T47D (cell line): ENCODE results near the gene RHBDF2.
A peak's percentile ranks its signal among the peaks of the same experiment; 100 is the strongest.

ENCODE experiments used
- DNase-seq, 2 experiments: peaks; one replicate each; pipeline versions ENCODE4 v3.0.0 to v3.0.0-alpha.2; 2011 to 2012; ENCODE audit warnings: low read depth in 1 of 2, low spot score in 1 of 2
- JUND ChIP-seq: IDR thresholded peaks from 2 replicates; pipeline ENCODE4 v1.6.1; 2012; ENCODE audit warnings: low read depth
- in situ Hi-C: cut with HindIII; loops from 2 replicates; pipeline ENCODE4 v1.10.0; 2016; ENCODE audit warnings: low sequenced_read_pairs, low pct_unique_long_range_greater_than_20kb

Gene RHBDF2

DNA sequence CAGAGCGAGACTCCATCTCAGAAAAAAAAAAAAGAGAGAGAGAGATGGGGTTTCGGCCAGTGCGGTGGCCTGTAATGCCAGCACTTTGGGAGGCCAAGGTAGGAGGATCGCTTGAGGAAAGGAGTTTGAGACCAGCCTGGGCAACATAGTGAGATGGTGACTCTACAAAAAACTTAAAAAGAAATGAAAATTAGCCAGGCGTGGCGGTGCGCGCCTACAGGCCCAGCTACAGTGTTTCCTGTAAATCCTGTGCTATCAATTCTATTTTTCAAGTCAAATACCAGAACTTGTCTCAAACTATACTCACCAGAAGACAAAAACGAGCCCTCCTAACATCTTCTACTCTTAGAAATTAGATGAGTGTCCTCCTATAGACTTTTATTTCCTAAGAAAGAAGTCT is 67.5 kb downstream of the RHBDF2 start:
- in situ Hi-C loops, result no loop called here
- no peak for TF ChIP-seq JUND

GRCh38 chr17:76432712-76433336 is 68.4 kb downstream of the RHBDF2 start:
- in situ Hi-C loops, result no loop called here
- DNase-seq, result peak in 1 of 2 experiments; percentile 61
- TF ChIP-seq JUND, result no peak

More for the DNA sequence above, 67.5 kb downstream of the RHBDF2 start:
- no peak for DNase-seq

- TF ChIP-seq JUND, result no peak
- in situ Hi-C loops, result no loop called here
Measured at GRCh38 chr17:76432004-76432403, 69.2 kb downstream of the RHBDF2 start.

DNA sequence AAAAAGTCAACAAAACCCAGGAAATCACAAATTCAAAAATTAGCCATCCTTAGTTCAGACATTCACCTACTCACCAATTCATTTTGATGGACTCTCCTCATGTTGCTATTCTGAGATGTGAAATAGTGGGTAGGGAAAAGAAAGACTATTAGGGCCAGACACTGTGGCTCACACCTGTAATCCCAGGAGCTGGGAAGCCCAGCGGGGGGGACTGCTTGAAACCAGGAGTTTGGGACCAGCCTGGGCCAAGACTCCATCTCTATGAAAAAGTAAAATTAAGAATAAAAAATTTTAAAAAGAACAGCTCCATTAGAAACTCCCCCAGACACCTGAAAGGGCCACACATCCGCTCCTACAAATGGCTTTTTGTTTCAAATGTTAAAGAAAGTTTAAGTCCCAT is 69.7 kb downstream of the RHBDF2 start:
- in situ Hi-C loops, result no loop called here
- no peak for DNase-seq
- TF ChIP-seq JUND, result no peak

More at GRCh38 chr17:76432004-76432403, 69.2 kb downstream of the RHBDF2 start:
- DNase-seq, result no peak

- TF ChIP-seq JUND, result no peak
- in situ Hi-C loops, result no loop called here
- no peak for DNase-seq
Measured at GRCh38 chr17:76428511-76428910, 72.7 kb downstream of the RHBDF2 start.

DNA sequence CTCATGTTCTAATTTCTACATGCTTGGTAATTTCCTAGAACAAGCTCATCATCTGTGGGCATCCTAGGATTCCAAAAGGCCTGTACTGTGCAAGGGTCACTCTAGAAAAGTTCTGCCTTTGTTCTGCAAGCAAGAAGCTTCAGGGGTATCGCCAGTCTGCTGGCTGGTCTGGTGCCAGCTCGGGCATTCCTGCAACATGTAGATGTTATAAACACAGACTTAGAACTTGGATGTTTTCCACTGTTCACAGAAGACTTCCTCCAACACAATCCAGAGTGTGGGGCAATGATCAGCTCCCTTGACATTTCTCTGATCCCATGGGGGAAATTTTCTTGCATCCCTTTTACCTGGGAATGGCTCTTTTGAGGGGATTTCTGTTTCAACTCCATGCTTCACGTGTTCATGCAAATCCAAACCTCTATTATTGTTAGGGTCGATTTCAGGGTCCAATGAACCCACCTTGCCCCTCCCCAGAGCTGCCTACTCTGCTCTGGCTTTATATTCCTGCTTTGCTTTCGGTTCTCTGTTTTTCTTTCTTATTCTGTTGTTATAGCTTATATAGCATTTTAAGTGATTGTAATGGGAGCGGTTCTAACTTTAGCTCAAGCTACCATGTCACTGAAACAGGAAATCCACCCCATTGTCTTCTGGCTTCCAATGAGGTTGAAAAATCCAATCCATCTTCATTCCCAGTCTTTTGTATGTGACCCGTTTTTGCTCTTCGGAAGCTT is 73.6 kb downstream of the RHBDF2 start:
- DNase-seq, result no peak
- TF ChIP-seq JUND, result no peak
- in situ Hi-C loops, result no loop called here

GRCh38 chr17:76426853-76427252 is 74.4 kb downstream of the RHBDF2 start:
- TF ChIP-seq JUND, result no peak
- in situ Hi-C loops, result no loop called here
- no peak for DNase-seq

GRCh38 chr17:76422860-76423259 is 78.4 kb downstream of the RHBDF2 start:
- TF ChIP-seq JUND, result no peak
- in situ Hi-C loops, result no loop called here
- DNase-seq, result no peak

DNA sequence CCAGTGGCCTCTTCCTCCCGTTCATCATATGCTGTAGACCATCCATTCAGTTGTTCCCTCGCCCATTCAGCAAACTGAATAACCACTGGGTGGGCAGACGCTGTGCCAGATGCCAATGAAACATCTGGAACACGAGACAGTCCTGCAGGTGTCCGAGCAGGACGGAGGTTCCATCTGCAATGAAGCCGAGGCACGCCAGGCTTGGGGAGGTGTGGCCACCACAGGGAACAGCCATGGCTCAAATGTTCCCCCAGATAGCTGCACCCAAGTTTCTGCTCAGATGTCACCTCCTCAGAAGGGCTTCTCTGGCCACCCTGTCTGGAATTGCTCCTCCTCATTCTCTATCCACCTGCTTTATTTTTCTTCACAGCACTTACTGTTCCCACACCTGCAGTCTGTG is 78.8 kb downstream of the RHBDF2 start:
- TF ChIP-seq JUND, result no peak
- no peak for DNase-seq
- in situ Hi-C loops, result no loop called here

DNA sequence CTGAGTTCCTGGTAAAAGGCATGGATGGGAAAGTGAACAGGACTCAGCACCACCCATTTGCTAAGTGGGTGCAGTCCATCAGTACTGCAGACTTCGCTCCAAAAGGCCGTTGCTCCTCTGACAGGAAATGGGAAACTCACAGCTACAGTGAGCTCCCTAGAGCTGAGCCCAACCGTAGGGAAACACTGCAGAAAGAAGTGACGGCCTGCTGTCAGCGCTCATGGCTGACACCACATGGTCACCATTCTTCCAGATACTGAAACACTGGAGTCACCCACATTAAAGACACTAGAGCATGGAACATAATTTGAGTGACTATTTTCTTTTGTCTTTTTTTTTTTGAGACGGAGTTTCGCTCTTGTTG is 80.2 kb downstream of the RHBDF2 start:
- no peak for DNase-seq
- in situ Hi-C loops, result no loop called here
- no peak for TF ChIP-seq JUND
